Occipital lobe (tissue), 2 donors: Measurements from ENCODE around the gene IMPDH1. TPM values are rescaled to one million over a fixed set of nuclear protein-coding genes. Genes with fewer than 3 reads are reported as not detected.

Experiments used
- DNase-seq: peaks from one replicate; lab custom pipeline; 2025; lab: John Stamatoyannopoulos, UW
- total RNA-seq: library from RNA; depleted of rRNA; stranded (reverse); fragments of >200 nt; gene quantifications from one replicate; pipeline ENCODE4 v1.2.3, GENCODE V29; 2014

Gene IMPDH1
- total RNA-seq, 1 donor from 2014 or later = 27.0 TPM

DNA sequence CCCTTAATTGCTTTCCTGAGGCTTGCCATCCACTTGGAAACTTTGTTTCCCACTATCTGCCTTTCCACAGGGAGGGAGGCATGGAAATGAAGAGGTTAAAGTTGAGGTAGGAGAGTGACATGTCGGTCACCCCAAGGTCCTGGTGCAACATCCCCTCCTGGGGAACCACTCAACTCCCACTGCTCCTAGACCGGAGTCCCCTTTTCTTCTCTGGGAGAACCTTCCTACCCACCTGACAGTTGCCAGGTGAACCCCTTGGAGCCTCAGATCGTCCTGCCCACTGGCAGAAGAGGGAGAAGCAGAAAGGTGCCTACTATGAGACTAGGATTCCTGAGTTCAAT, 21.7 kb downstream of the IMPDH1 start:
- no peak for DNase-seq

GRCh38 chr7:128387216-128388144, 22.3 kb downstream of the IMPDH1 start:
- peak; percentile 65 for DNase-seq

- no peak for DNase-seq
Observed at GRCh38 chr7:128385988-128386925, 23.5 kb downstream of the IMPDH1 start.

DNA sequence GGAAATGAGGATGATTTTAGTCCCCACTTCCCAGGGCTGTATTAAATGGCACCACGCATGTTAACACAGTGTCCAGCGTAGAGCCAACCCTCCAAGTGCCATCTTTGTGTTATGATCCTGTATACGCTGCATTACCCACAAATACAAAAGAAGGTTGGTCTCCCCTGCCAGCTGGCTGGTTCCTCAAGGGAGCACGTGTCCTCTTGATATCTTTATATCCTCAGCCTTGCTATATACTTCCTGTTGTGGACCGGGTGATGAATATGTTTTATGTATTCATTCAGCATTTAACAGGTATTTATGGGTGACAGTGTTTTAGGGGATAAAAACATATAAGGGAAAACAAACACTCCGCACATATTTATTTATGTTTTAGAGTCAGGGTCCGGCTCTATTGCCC, 25.1 kb downstream of the IMPDH1 start:
- DNase-seq = no peak

DNA sequence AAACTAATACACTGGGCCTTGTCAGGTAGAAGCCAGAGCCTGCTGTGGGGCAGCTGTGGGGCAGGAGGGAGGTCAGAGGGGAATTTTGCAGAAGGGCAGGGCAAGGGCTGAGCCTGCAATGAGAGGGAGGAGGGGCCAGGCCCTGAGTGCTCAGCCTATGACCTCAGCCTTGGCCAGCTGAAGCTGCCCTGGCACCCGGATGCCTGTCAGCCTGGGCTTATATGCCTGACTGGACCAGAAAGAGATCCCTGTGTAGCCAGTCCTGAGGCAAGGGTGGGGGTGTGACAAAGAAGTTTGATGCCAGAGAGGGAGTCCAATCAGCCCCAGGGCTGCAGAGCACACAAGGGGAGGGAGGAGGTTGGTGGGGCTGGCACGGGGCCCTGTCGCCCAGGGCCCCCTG, 26.0 kb downstream of the IMPDH1 start:
- DNase-seq = no peak

DNA sequence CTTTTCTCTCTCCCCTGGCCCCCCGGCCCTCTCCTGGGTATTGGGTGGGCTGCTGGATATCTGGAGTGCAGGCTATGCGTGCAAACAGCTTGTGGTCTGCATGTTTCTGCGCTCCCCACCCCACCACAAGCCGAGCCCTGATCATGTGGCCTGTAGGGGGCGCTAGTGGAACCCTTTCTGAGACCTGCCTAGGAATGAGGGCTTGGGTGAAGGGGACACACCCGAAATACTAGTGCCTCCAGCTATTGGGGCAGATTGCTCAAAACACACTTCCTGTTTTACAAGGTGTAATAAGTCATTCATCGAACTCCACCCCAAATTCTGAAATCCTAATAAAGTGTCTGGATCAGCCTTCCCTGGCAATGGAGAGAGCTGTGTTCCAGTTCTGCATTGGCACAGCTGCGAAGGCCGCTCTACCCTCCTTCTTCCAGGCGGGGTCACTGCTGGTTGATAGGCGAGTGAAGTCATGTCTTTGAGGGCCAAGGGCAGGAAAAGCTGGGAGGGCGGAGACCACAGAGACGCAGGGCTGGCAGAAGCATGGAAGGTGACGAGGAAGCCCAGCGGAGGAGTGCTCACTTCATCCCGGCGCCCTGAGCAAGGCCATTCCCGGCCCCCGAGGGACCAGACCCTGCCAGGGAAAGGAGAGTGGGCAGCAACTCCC, 28.5 kb downstream of the IMPDH1 start:
- no peak for DNase-seq

GRCh38 chr7:128380483-128381106, 29.2 kb downstream of the IMPDH1 start:
- no peak for DNase-seq

- DNase-seq = no peak
Observed at GRCh38 chr7:128379900-128380479, 29.8 kb downstream of the IMPDH1 start.

- no peak for DNase-seq
Observed at GRCh38 chr7:128378637-128379036, 31.1 kb downstream of the IMPDH1 start.

GRCh38 chr7:128376077-128376476, 33.7 kb downstream of the IMPDH1 start:
- no peak for DNase-seq

- no peak for DNase-seq
Observed at GRCh38 chr7:128374041-128374440, 35.7 kb downstream of the IMPDH1 start.

- no peak for DNase-seq
Observed at GRCh38 chr7:128373606-128374005, 36.2 kb downstream of the IMPDH1 start.

GRCh38 chr7:128370491-128370890, 39.3 kb downstream of the IMPDH1 start:
- DNase-seq = no peak

GRCh38 chr7:128366986-128367385, 42.8 kb downstream of the IMPDH1 start:
- no peak for DNase-seq

- DNase-seq = no peak
Observed at GRCh38 chr7:128366300-128366699, 43.5 kb downstream of the IMPDH1 start.

GRCh38 chr7:128365432-128365831, 44.4 kb downstream of the IMPDH1 start:
- no peak for DNase-seq

- DNase-seq = no peak
Observed at GRCh38 chr7:128364166-128364870, 45.5 kb downstream of the IMPDH1 start.

DNA sequence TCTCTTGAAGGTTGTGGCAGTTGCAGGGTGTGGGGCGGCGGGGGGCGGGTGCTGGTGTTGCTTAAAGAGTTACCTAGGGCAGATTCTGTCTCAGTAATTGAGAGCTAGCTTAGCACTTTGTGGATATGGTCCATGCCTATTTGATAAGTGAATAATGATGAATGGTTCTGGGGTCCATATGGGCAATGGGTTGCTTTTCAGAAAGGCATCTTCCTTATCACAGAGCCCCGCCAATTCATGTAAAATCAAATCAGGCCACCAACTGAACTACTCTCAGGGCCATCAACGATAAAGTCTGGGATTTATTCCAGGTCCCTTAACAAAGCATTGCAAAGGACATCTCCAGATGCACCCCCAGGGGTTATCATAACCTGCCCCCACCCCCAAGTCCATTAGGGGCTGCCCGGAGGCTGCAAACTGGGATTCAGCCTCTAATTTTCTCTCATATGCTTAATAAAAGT, 46.5 kb downstream of the IMPDH1 start:
- no peak for DNase-seq

- DNase-seq = no peak
Observed at GRCh38 chr7:128362670-128363069, 47.1 kb downstream of the IMPDH1 start.
